HT-29 (cell line): ENCODE data around the gene NTPCR. TPM values are rescaled to one million over a fixed set of nuclear protein-coding genes. Genes with fewer than 3 reads are reported as not detected.

Experiments
- DNase-seq: peaks from one replicate; pipeline ENCODE4 v3.0.0-alpha.2; 2015; ENCODE audit warnings: low spot score
- total RNA-seq: library from RNA; depleted of rRNA; stranded (reverse); fragments of >200 nt; shearing (Covaris generic); gene quantifications from 2 replicates; pipeline ENCODE4 v1.2.3, GENCODE V29; 2014

NTPCR gene
- total RNA-seq, 1 experiment from 2014 or later = 15.0 TPM

DNA sequence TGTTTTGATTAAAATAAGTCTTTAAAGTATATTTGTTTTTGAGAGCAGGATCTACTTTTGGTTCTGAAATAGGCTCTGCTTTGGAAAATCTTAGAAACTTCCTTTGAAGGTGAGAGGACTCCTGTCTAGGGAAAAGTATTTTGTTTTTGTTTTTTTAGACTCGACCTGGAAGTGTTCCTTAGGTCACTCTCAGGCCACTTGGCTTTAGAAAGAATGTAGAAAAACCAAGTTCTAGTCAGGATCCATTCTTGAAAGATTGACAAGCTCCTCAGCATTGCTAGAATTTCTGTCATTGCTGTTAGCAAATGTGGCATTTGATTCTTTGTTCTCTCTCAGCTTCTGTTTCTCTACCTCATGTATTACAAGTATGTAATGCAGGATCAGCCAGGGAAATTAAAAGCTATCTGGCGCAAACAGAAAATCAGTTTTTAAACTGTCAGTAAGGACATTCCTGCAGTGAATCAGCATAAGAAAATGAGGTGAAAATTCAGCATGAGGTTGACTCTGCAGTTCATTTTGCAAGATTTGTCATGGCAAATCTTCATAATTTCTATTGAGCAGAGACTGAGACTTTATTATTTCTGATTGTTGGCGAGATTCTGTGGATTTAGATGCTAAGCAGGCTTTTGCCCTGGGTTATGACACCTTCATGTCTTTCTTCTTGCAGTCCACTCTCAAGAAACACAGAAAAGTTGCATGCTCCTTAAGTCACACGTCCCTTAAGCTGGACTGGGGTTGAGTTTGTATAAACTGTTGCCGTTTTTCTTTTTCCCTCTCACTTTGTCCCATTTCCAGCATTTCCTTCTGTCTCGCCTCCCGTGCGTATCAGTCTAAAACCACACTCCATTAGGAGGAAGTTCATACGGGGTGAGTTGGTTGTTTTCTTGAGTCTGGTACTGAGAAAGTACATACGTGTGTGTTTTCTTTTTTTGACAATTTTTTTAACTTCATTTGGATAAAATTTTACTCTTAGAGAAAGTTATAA lies 12.6 kb downstream of the NTPCR start:
- no peak for DNase-seq

- DNase-seq = no peak
Observed at GRCh38 chr1:232964601-232965000, 14.2 kb downstream of the NTPCR start.

GRCh38 chr1:232965124-232965911 lies 14.9 kb downstream of the NTPCR start:
- DNase-seq = no peak

- no peak for DNase-seq
Observed at GRCh38 chr1:232965912-232966217, 15.5 kb downstream of the NTPCR start.

- no peak for DNase-seq
Observed at GRCh38 chr1:232966663-232967062, 16.3 kb downstream of the NTPCR start.

GRCh38 chr1:232968391-232968790 lies 18.0 kb downstream of the NTPCR start:
- DNase-seq = no peak

DNA sequence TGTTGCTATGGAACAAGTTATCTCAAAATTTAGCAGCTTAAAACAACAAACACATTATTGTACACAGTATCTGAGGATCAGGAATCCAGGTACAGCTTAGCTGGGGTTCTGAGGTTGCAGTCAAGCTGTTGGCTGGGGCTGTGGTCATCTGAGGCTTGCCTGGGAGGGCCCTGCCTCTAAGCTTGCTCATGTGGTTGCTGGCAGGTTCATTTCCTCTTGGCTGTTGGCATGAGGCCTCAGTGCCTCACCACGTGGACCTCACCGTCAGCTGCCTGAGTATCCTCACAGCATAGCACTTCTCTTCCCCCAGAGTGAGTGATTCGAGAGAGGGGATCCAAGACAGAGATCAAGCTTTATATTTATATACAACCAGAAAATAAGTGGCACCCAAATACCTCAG lies 18.6 kb downstream of the NTPCR start:
- DNase-seq = no peak

DNA sequence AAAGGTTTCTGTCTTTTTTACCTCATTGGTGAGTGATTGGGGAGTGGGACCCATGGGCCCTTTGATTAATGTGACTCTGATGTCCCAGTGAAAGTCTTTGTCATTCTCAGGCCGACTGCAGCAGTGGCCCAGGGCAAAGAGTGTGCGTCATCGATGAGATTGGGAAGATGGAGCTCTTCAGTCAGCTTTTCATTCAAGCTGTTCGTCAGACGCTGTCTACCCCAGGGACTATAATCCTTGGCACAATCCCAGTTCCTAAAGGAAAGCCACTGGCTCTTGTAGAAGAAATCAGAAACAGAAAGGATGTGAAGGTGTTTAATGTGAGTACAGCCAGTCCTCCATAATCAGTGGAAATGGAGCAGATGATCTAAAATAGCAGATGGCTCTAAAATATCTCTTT lies 19.4 kb downstream of the NTPCR start:
- DNase-seq = no peak

DNA sequence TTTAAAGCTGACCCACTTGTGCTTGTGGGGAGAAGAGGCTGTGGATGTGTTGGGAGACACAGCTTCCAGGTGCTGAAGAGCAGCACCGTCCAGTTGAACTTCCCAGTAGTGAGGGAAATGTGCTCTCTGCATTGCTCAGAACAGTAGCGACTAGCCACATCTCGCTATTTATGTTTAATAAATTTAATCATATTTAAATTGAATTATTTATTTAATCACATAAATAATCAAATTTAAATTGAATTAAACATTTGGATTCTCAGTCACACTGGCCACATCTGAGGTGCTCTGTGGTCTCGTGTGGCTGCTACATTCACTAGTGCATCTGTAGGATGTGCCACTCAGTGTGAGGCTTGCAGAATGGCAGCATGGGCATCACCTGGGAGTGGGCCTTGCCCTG lies 20.1 kb downstream of the NTPCR start:
- no peak for DNase-seq

DNA sequence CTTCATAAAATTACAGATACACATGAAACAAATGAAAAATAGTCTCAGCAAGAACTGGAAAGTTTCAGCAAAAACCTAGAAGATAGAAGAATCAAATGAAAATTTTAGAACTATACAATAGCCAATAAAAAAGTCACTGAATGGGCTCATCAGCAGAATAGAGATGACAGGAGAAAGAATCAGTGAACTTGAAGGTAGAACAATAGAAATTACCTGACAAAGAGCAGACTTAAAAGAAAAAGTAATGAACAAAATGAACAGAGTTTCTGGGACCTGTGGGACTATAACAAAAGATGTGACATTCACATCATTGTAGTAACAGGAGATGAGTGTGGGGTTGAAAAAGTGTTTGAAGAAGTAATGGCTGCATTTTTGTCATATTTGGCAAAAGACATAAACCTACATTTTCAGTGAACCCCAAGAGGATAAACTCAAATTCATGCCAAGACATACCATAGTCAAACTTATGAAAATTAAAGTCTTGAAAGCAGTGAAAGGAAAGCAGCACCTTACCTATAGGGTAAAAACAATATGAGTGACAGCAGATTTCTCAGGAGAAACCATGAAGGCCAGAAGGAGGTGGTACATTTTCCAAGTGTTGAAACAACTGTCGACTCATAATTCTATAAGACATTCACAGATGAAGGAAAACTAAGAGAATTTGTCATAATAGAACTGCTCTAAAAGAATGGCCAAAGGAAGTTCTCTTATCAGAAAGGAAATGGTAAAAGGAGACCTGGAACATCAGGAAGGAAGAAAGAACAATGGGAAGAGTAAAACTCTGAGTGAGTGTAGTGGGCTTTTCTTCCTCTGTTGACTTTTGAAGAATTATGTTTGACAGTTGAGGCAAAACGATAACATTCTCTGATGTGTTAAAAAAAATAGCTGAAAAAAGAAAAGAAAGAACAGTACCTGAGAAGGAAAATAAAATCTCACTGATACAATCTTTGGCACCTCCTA lies 23.5 kb downstream of the NTPCR start:
- no peak for DNase-seq

GRCh38 chr1:232974971-232975370 lies 24.6 kb downstream of the NTPCR start:
- no peak for DNase-seq

GRCh38 chr1:232978091-232978634 lies 27.8 kb downstream of the NTPCR start:
- DNase-seq = no peak

GRCh38 chr1:232978815-232979214 lies 28.4 kb downstream of the NTPCR start:
- DNase-seq = no peak

GRCh38 chr1:232979558-232979957 lies 29.1 kb downstream of the NTPCR start:
- no peak for DNase-seq

DNA sequence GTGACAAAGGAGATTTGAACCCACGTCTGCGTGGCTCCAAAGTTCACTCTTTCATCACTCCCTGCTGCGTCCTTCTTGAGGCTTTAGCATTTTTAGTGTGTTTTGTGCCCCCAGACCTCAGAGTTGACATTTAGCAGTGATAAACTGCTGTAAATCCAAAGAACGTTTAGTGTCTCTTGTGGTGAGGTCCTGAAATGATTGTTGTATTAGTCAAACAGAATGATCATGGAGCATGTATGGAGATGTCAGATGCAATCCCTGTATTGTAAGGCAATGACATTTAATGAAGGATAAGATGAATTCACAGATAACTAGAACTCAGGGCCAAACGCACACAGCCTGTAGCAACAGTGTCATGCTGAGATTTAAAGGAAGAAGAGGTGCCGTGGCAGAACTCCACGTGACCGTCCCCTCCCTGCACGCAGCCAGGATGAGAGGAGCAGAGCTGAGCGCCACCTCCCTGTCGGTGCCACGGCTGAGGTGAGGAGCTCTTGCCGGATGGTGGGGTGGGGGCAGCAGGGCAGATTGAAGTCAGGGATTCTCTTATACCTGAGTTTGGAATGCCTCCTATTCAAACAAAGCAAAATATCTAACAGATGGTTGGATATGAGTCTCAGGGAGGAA lies 30.1 kb downstream of the NTPCR start:
- no peak for DNase-seq

DNA sequence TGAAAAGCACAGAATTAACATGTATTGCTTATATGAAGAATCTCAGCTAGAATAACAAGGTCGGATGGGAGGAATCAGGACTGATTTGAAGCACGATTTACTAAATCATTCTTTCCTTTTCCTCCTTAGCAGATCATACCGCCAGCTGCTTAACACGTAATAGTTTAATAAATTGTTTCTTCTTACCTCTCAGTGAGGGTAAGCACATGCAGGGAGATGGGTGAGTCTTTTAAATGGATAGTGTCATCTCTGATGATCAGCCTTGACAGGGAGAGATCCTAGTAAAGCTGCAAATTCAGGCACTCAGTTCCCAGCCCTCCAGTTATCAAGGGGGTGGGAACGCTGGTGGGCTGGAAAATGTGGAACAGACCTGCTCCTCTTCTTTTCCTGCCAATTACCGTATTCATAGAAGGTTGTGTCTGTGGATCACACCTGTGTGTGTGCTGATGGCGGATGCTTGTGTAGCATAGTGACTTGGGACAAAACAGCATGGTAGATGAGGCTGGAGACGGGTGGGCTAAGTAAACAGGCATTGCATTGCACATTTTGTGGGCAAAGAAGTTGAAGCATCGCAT lies 30.7 kb downstream of the NTPCR start:
- no peak for DNase-seq

DNA sequence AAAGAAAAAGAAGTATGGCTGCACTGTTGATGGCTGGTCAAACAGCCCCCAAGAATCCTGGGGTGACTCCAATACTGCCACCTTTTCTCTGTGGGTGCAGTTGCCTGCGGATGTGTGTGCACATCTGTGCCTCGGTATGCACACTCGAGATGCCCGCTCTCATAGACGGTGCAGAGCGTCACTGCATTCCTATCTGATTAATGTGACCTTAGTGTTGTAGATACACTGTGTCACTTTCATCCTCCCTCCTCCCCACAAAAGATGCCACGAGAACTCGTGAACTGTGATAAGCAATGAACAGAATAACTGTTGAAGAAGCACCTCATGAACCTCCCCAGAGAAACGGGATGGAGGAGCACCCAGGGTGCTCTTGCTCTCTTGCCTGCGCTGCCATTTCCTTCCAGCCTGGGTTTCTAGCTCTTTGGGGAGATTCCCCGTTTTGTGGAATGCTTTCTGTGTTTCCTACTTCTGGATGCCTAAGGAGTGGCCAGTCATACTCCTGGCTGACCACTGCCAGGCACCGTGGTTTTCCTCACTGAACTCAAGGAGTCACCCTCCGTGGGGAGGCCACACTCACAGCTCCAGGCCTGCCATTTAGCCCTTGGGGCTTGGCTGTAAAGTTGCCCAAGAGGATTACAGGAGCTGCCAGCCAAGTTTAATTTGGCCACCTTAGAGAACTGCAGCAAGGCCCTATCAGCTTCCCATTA lies 32.0 kb downstream of the NTPCR start:
- DNase-seq = no peak

DNA sequence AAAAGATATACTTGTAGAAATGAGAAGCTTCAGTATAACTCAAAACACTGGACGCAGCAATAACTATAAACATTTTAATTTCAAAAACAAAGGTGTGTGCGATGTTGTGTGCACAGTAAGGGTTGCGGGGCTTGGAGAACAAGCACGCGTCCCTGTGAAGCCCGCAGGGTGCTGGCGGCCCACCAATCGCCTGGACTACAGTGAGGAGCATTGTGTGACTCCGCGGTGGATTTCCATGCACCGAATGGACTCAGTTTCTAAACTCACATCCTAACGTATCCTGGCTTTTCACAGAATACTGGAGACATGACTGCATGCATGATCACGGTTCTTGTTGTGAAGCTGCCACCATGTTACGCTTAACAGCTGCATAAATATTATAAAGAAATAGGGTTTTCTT lies 33.0 kb downstream of the NTPCR start:
- no peak for DNase-seq

- no peak for DNase-seq
Observed at GRCh38 chr1:232983817-232984567, 33.6 kb downstream of the NTPCR start.
